Measurements from ENCODE around the gene LNX1.

Gene LNX1

GRCh38 chr4:53591372-53591892 is at the start of gene LNX1:
Gene LNX1, minus strand, starts transcription at chr4:53591486. Its CDS starts 17,484 bp downstream, at chr4:53574002.
- DNase-seq, result no peak

GRCh38 chr4:53640576-53641453 is 49.5 kb upstream of the LNX1 start:
- DNase-seq, result no peak

GRCh38 chr4:53638919-53639318 is 47.6 kb upstream of the LNX1 start:
- no peak for DNase-seq

GRCh38 chr4:53637348-53637747 is 46.1 kb upstream of the LNX1 start:
- DNase-seq, result no peak

GRCh38 chr4:53635697-53636483 is 44.6 kb upstream of the LNX1 start:
- DNase-seq, result no peak

GRCh38 chr4:53633608-53634007 is 42.3 kb upstream of the LNX1 start:
- peak; percentile 4 to 16 for DNase-seq

- DNase-seq, result no peak
Observed at GRCh38 chr4:53629296-53629695, 38.0 kb upstream of the LNX1 start.

- no peak for DNase-seq
Observed at GRCh38 chr4:53626491-53626890, 35.2 kb upstream of the LNX1 start.

- no peak for DNase-seq
Observed at GRCh38 chr4:53625888-53626287, 34.6 kb upstream of the LNX1 start.

GRCh38 chr4:53622739-53623151 is 31.5 kb upstream of the LNX1 start:
- no peak for DNase-seq

- DNase-seq, result no peak
Observed at GRCh38 chr4:53620956-53621355, 29.7 kb upstream of the LNX1 start.

- DNase-seq, result no peak
Observed at GRCh38 chr4:53619431-53619830, 28.1 kb upstream of the LNX1 start.

- no peak for DNase-seq
Observed at GRCh38 chr4:53618321-53618720, 27.0 kb upstream of the LNX1 start.

GRCh38 chr4:53617101-53617680 is 25.9 kb upstream of the LNX1 start:
- DNase-seq, result no peak

- no peak for DNase-seq
Observed at GRCh38 chr4:53616219-53616618, 24.9 kb upstream of the LNX1 start.

GRCh38 chr4:53614591-53614990 is 23.3 kb upstream of the LNX1 start:
- no peak for DNase-seq

- DNase-seq, result no peak
Observed at GRCh38 chr4:53613428-53613827, 22.1 kb upstream of the LNX1 start.

- DNase-seq, result no peak
Observed at GRCh38 chr4:53608649-53609048, 17.4 kb upstream of the LNX1 start.

GRCh38 chr4:53608242-53608641 is 17.0 kb upstream of the LNX1 start:
- no peak for DNase-seq

GRCh38 chr4:53605783-53606182 is 14.5 kb upstream of the LNX1 start:
- DNase-seq, result no peak

GRCh38 chr4:53602390-53602789 is 11.1 kb upstream of the LNX1 start:
- no peak for DNase-seq

GRCh38 chr4:53601251-53601764 is 10.0 kb upstream of the LNX1 start:
- DNase-seq, result no peak

GRCh38 chr4:53599632-53600031 is 8.3 kb upstream of the LNX1 start:
- DNase-seq, result no peak
